Osteoblast (primary cell): ENCODE results near the gene NDRG3. TPM values are rescaled to one million over a fixed set of nuclear protein-coding genes. Genes with fewer than 3 reads are reported as not detected.

ENCODE experiments used
- DNase-seq: peaks from one replicate; pipeline ENCODE4 v3.0.0; 2011; ENCODE audit warnings: low spot score, mixed read lengths; ENCODE audit not compliant: insufficient read length; ENCODE audit errors: missing footprints
- H2AFZ ChIP-seq: 2 replicates; pipeline ENCODE4 v1.6.0; 2011; ENCODE audit warnings: mild to moderate bottlenecking, low read length
- H3K27ac ChIP-seq: 2 replicates; pipeline ENCODE4 v1.5.1; 2011; ENCODE audit warnings: mild to moderate bottlenecking, low read depth, low read length, moderate library complexity
- H3K27me3 ChIP-seq: 2 replicates; pipeline ENCODE4 v1.6.0; 2012; ENCODE audit warnings: mild to moderate bottlenecking, control low read depth, inconsistent platforms, low read length, moderate library complexity; ENCODE audit not compliant: insufficient read depth
- H3K36me3 ChIP-seq: 2 replicates; pipeline ENCODE4 v1.5.1; 2011; ENCODE audit warnings: mild to moderate bottlenecking, low read length, control low read depth, moderate library complexity; ENCODE audit not compliant: insufficient read depth
- H3K4me1 ChIP-seq: 2 replicates; pipeline ENCODE4 v1.5.1; 2011; ENCODE audit warnings: mild to moderate bottlenecking, low read length, control low read depth, moderate library complexity; ENCODE audit not compliant: insufficient read depth
- H3K4me2 ChIP-seq: 2 replicates; pipeline ENCODE4 v1.6.0; 2011; ENCODE audit warnings: mild to moderate bottlenecking, low read length; ENCODE audit not compliant: insufficient read depth
- H3K4me3 ChIP-seq: fragments of 200-600 bp; sonication (generic); 3 replicates; pipeline ENCODE4 v1.5.1; 2012; ENCODE audit warnings: mild to moderate bottlenecking, low read length, inconsistent platforms; ENCODE audit not compliant: insufficient read depth
- H3K79me2 ChIP-seq: 2 replicates; pipeline ENCODE4 v1.6.0; 2012; ENCODE audit warnings: mild to moderate bottlenecking, low read length, control low read depth, inconsistent platforms; ENCODE audit not compliant: insufficient read depth
- H3K9me3 ChIP-seq: 2 replicates; pipeline ENCODE4 v1.5.1; 2011; ENCODE audit warnings: low read depth, low read length, control low read depth
- H4K20me1 ChIP-seq: 2 replicates; pipeline ENCODE4 v1.6.0; 2012; ENCODE audit warnings: mild to moderate bottlenecking, low read length, control low read depth; ENCODE audit not compliant: insufficient read depth
- CTCF ChIP-seq: IDR thresholded peaks from 2 replicates; pipeline ENCODE4 v1.5.1; 2011; ENCODE audit warnings: mild to moderate bottlenecking, low read depth, low read length, moderate library complexity; ENCODE audit errors: extremely low read depth
- small RNA-seq: library from RNA; depleted of rRNA; stranded (forward); fragments of <200 nt; gene quantifications from one replicate; pipeline ENCODE3, GENCODE V24; 2012
- total RNA-seq: library from RNA; depleted of rRNA; stranded (reverse); fragments of >200 nt; gene quantifications from 2 replicates; pipeline ENCODE4 v1.2.3, GENCODE V29; 2012

The NDRG3 gene
- total RNA-seq, 1 donor, result 26.4 TPM

GRCh38 chr20:36604952-36605398, 140.9 kb downstream of the NDRG3 start:
- H3K9me3 ChIP-seq, result no peaks in the 10 kb centered on the region
- H3K27me3 ChIP-seq, result no peaks in the 10 kb centered on the region
- H3K36me3 ChIP-seq, result peaks cover 25% of the 10 kb centered on the region
- H3K27ac ChIP-seq, result peak overlapping the region; percentile 73
- H3K4me1 ChIP-seq, result peaks cover 17% of the 10 kb centered on the region
- no peak for DNase-seq
- peaks cover 21% of the 10 kb centered on the region for H4K20me1 ChIP-seq
- H3K79me2 ChIP-seq, result peaks cover 38% of the 10 kb centered on the region
- TF ChIP-seq CTCF, result no peak
- peak overlapping the region; percentile 93 for H3K4me3 ChIP-seq
- peak overlapping the region; percentile 91 for H3K4me2 ChIP-seq
- peak overlapping the region; percentile 93 for H2AFZ ChIP-seq

Small RNA genes within 50 kb of the gene (small RNA-seq; reads per million reads assigned to genes)
- not detected for gene RF00019

Other genes starting within 250 kb of the NDRG3 start
- 135 and 141 TPM in 2 replicates for gene MYL9, start 204.6 kb downstream of the NDRG3 start, total RNA-seq
- 9.7 and 10.9 TPM in 2 replicates for gene TGIF2, start 172.5 kb downstream of the NDRG3 start, total RNA-seq
- 54.2 and 59.7 TPM in 2 replicates for gene RAB5IF, start 140.3 kb downstream of the NDRG3 start, total RNA-seq
- under 0.01 and 0.36 TPM in 2 replicates for gene SLA2, start 99.9 kb downstream of the NDRG3 start, total RNA-seq
- 8.0 and 9.7 TPM in 2 replicates for gene DSN1, start 27.7 kb upstream of the NDRG3 start, total RNA-seq
- not detected in 2 replicates for gene TLDC2, start 130.0 kb upstream of the NDRG3 start, total RNA-seq
- gene SAMHD1, start 205.6 kb upstream of the NDRG3 start, total RNA-seq, result 30.4 and 32.6 TPM in 2 replicates